Measurements from ENCODE around the gene CACNA1H. TPM values are rescaled to one million over a fixed set of nuclear protein-coding genes. Genes with fewer than 3 reads are reported as not detected.

CACNA1H gene
- total and polyA plus RNA-seq, 2 of the 8 experiments (the other 6 are each of a cell fraction or from before 2014, with no cell fraction given) = 14.0 to 28.7 TPM

DNA sequence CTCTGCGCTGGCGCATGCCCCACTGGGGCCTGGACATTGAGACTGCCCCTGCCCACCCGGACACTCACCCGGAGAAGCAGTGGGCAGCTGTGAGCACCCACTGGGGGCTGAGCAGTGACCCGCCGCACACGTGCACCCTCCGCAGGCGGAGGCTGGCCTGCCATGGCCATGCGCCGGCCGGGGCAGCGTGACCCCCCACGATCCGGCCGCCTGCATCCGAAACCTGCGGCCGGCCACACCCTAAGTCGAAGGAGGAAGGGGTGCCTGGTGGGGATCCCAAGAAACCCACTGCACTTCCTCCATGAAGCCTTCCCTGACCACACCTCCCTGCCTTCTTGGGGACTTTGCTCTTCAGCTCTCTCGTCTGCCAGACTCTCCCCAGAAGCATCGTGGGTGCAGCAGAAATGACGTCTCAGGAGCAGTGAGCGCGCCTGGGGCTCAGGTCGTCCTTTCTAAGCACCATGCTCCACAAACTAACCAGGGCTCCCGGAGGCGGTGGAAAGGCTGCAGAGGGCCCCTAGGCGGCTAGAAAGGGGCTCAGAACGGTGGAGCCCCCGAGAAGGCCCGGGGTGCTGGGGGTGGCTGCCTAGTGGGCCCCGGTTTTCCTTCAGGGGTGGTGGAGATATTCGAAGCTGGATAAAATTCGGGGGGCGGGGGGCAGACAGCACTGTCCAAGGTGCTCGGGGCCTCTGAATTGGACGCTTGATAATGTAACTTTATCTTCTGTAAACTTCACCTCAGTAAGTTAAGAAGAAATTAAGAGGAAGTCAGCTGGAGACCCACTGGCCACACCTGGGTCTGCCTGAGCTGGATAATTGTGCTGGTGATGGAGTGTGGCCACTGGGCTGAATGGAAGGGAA is 70.7 kb downstream of the CACNA1H start:
- H3K23me2 ChIP-seq (ENCODE audit: low read depth, low read length) = no peaks in the 10 kb centered on the region
- H2BK12ac ChIP-seq (ENCODE audit: low read depth, low read length) = no peak overlapping the region
- FAIRE-seq = no peak
- H2BK15ac ChIP-seq (ENCODE audit: low read length) = no peak overlapping the region
- H3K14ac ChIP-seq (ENCODE audit: insufficient read length) = no peak overlapping the region
- ChIA-PET POLR2A (ENCODE audit: partially characterized antibody) (interaction anchor here (1.2 kb wide), 1 partner anchor 15 kb away, joined by 4 read pairs; no protein-coding TSS in a partner anchor), CTCF (ENCODE audit: partially characterized antibody) (interaction anchor here (0.8 to 1.5 kb wide), 6 partner anchors 30 to 482 kb away, joined by 3 to 4 read pairs (median 3); no protein-coding TSS in a partner anchor)
- no peaks in the 10 kb centered on the region for H3K79me2 ChIP-seq (ENCODE audit: control insufficient read depth in 1 of 2, insufficient read depth in 2 of 2, low read length in 2 of 2)
- no peak overlapping the region for H2BK5ac ChIP-seq (ENCODE audit: low read depth, low read length)
- H3K56ac ChIP-seq (replicated peaks; ENCODE audit: insufficient read length, low read depth, low read length) = no peak overlapping the region
- H4K91ac ChIP-seq (replicated peaks; ENCODE audit: insufficient read length, low read length) = no peak overlapping the region
- H4K8ac ChIP-seq (ENCODE audit: extremely low read depth, insufficient read depth, low read length) = no peak overlapping the region
- H3K27me3 ChIP-seq (replicated peaks in 1 of 4; ENCODE audit: control insufficient read depth in 3 of 4, extremely low read depth in 1 of 4, insufficient read depth in 3 of 4, low read length in 3 of 4) = peaks cover 0 to 2% (median under 1%) of the 10 kb centered on the region in 4 experiments; a peak in 1 of 7 replicates
- H3K4me3 ChIP-seq (ENCODE audit: extremely low read depth in 1 of 4, insufficient read depth in 2 of 4, low read depth in 3 of 4, low read length in 4 of 4) = no peak overlapping the region
- H3K18ac ChIP-seq (ENCODE audit: extremely low read depth, low read length) = no peak overlapping the region
- no peaks in the 10 kb centered on the region for H3K9me3 ChIP-seq (ENCODE audit: insufficient read depth in 2 of 2, low read depth in 1 of 2, low read length in 1 of 2)
- peaks cover 0 to 7% of the 10 kb centered on the region in 2 experiments for H4K20me1 ChIP-seq (replicated peaks in 1 of 2; ENCODE audit: control insufficient read depth in 1 of 2, insufficient read depth in 2 of 2, low read length in 2 of 2)
- H3K9ac ChIP-seq (replicated peaks in 1 of 4; ENCODE audit: extremely low read depth in 1 of 4, low read depth in 3 of 4, low read length in 3 of 4) = no peak overlapping the region
- no peak overlapping the region for H2BK120ac ChIP-seq (replicated peaks; ENCODE audit: low read depth, low read length)
- H3K23ac ChIP-seq (ENCODE audit: insufficient read length) = no peak overlapping the region
- no peak overlapping the region for H3K4ac ChIP-seq (replicated peaks; ENCODE audit: insufficient read length, low read depth, low read length)
- H2AK5ac ChIP-seq (ENCODE audit: low read depth, low read length) = no peak overlapping the region
- H2AFZ ChIP-seq (ENCODE audit: low read length) = no peak overlapping the region
- H3K36me3 ChIP-seq (ENCODE audit: control insufficient read depth in 2 of 4, insufficient read depth in 4 of 4, low read length in 3 of 4) = peaks cover 0 to 18% (median 2%) of the 10 kb centered on the region in 4 experiments; a peak in 4 of 8 replicates
- DNase-seq (ENCODE audit: low read depth in 1 of 2, low spot score in 2 of 2) = no peak
- H3K4me1 ChIP-seq (replicated peaks in 1 of 4; ENCODE audit: control insufficient read depth in 3 of 4, insufficient read depth in 4 of 4, low read length in 3 of 4) = no peaks in the 10 kb centered on the region; a peak in 1 of 7 replicates
- H2BK20ac ChIP-seq (ENCODE audit: low read length) = no peak overlapping the region
- no peaks in the 10 kb centered on the region for H3K79me1 ChIP-seq (ENCODE audit: low read depth, low read length)
- no peak overlapping the region for H3K4me2 ChIP-seq (ENCODE audit: insufficient read depth in 1 of 2, low read depth in 2 of 2, low read length in 2 of 2)
- WGBS, 2 experiments (ENCODE audit: extremely low coverage in 1 of 2, insufficient coverage in 1 of 2, insufficient read length in 1 of 2, insufficient replicate concordance in 2 of 2, low coverage in 1 of 2, low lambda C conversion rate in 2 of 2, missing lambda C conversion rate in 1 of 2) = 88% methylated on average over 26 of the region's 38 CpGs; no CpG with 5 or more reads in 1 of the 2 experiments
- no peak overlapping the region for H3K27ac ChIP-seq (ENCODE audit: low read depth, low read length)
- H4K5ac ChIP-seq (ENCODE audit: insufficient read length, low read depth, low read length) = no peak overlapping the region
- no peak for TF ChIP-seq CBX8 (IDR thresholded peaks at IDR 0.05; ENCODE audit: borderline replicate concordance, low read depth, low read length)
- TF ChIP-seq BCL11A (IDR thresholded peaks at IDR 0.05; ENCODE audit: low read depth in 2 of 2, low read length in 2 of 2) = no peak
- no peak for TF ChIP-seq TAF1 (IDR thresholded peaks at IDR 0.05; ENCODE audit: low read depth, low read length)
- no peak for TF ChIP-seq EP300 (IDR thresholded peaks at IDR 0.05; ENCODE audit: borderline replicate concordance in 1 of 2, low read depth in 2 of 2, low read length in 2 of 2)
- no peak for TF ChIP-seq EZH2 (IDR thresholded peaks at IDR 0.05; ENCODE audit: low read depth, low read length, severe bottlenecking)
- TF ChIP-seq TEAD4 (IDR thresholded peaks at IDR 0.05; ENCODE audit: low read depth, low read length) = no peak
- TF ChIP-seq POLR2AphosphoS5 (IDR thresholded peaks at IDR 0.05; ENCODE audit: low read depth, low read length) = no peak
- TF ChIP-seq SP2 (IDR thresholded peaks at IDR 0.05; ENCODE audit: low read length) = no peak
- no peak for TF ChIP-seq HDAC6 (IDR thresholded peaks at IDR 0.05; ENCODE audit: low read depth, low read length)
- no peak for TF ChIP-seq MAX (IDR thresholded peaks at IDR 0.05)
- TF ChIP-seq JUN (IDR thresholded peaks at IDR 0.05; ENCODE audit: low read depth, low read length) = no peak
- TF ChIP-seq CEBPB (IDR thresholded peaks at IDR 0.05; ENCODE audit: low read depth, low read length) = no peak
